NB4 (cell line): ENCODE results near the gene SCRN1.

Experiments
- CTCF ChIP-seq: IDR thresholded peaks from one replicate; pipeline ENCODE4 v1.5.1; 2012; ENCODE audit warnings: low read depth, low read length
- MAX ChIP-seq: IDR thresholded peaks from 2 replicates; pipeline ENCODE4 v1.6.1; 2011; ENCODE audit warnings: low read depth, low read length
- POLR2A ChIP-seq: IDR thresholded peaks from 2 replicates; pipeline ENCODE4 v1.6.1; 2011; ENCODE audit warnings: mild to moderate bottlenecking; ENCODE audit not compliant: insufficient read length; ENCODE audit errors: extremely low read depth

- TF ChIP-seq CTCF: no peak
- TF ChIP-seq MAX: no peak
- TF ChIP-seq POLR2A: no peak
Measured at GRCh38 chr7:29906200-29907022, 83.2 kb downstream of the SCRN1 start.
